GM21423 (cell line): ENCODE measurements around the gene ASPA.

ENCODE experiments used
- ATAC-seq: cut with Tn5 transposase; IDR thresholded peaks from one replicate; pipeline ENCODE4 v1.9.1; 2021; ENCODE audit warnings: mild to moderate bottlenecking, moderate library complexity; ENCODE audit not compliant: unreplicated experiment

Gene ASPA

GRCh38 chr17:3532859-3533142 is 57.0 kb downstream of the ASPA start:
- no peak for ATAC-seq

GRCh38 chr17:3533752-3534151 is 58.0 kb downstream of the ASPA start:
- ATAC-seq = no peak

- ATAC-seq = no peak
Observed at GRCh38 chr17:3534881-3535252, 59.1 kb downstream of the ASPA start.

DNA sequence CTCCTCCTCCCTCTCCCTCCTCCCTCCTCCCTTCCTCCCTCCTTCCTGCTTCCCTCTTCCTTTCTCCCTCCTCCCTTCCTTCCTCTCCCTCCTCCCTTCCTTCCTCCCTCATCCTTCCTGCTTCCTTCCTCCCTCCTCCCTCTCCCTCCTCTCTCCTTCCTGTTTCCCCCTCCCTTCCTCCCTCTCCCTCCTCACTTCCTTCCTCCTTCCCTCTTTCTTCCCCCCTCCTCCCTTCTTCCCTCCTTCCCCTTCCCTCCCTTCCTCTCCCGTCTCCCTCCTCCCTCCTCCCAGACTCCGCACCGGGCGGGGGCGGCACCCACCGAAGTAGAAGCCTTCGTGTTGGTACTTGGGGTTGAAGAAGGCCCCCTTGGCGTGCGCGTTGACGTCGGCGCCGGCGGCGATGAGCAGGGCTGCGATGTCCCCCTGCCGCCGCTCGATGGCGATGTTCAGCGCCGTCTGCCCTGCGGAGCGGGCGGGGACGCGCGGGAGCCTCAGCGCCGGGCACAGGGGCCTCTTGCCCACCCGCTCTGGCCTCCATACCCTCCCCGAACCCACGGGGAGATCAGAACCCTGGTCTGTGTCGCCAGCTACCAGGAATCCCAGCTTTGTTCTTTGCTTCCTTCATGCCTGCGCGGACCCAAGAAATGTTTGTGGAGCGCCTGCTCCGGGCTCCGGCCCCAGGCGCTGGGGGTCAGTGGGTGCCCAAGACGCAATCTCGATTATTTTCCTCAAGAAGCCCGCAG is 59.6 kb downstream of the ASPA start:
- no peak for ATAC-seq

GRCh38 chr17:3536716-3537115 is 60.9 kb downstream of the ASPA start:
- ATAC-seq = no peak

DNA sequence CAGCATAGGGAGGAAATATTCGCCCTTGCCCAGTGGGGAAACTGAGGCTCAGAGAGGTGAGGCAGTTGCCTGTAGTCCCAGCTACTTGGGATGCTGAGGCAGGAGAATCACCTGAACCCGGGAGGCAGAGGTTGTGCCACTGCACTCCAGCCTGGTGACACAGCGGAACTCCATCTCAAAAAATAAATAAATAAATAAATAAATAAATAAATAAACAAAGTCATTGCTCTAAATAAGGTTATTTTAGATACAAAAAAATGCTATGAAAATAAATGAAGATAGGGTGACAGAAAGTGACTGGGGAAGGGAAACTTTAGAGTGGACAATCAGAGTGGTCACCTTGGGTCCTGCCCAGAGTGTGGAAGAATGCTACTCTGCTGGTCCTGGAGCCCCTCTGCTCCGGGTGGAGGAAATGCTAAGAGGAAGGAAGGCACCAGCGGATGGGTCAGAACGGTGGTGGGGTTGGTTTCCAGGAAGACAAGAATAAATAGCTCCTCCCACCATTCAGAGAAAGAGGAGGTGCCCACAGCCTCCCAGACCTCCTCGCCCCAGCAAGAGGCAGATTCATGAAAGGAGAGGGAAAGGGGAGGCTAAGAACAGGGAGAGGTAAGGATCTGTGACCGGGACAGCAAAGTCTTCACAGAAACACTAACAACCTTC is 64.2 kb downstream of the ASPA start:
- no peak for ATAC-seq

- ATAC-seq = no peak
Observed at GRCh38 chr17:3542410-3543088, 66.8 kb downstream of the ASPA start.

DNA sequence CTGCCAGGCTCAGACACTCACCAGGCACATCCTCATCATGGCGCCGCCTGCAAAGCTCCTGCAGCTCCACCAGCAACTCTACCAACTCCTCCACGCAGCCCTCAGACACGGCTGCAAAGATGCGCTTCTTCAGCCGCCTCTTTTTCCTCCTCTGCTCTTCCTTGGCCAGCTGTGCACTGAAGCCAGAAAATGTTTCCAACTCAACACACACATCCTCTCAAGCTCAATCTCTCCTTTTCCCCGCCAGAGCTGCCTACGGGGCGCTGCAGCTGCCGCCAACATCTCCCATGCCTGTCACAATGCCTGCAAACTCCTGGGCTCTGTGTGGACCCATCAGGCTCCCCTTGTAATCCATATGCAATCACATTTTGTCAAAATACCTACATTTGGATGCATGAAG is 67.7 kb downstream of the ASPA start:
- no peak for ATAC-seq

DNA sequence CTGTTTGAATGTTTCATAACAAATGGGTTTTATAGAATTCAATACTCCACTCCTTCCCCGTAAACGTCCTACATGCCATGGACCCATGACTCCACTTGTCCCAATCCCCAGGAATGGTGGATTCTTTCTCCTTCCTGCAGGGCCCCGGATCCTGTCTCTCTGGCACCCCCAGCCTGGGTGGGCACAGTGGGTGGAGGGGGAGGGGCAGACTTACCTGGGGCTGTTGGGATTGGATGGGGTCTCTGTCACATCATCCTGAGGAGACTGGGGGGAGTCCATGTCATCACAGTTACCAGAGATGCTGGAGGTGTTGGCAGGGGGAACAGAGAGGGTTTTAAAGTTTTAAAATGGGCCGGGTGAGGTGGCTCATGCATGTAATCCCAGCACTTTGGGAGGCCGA is 68.6 kb downstream of the ASPA start:
- no peak for ATAC-seq

DNA sequence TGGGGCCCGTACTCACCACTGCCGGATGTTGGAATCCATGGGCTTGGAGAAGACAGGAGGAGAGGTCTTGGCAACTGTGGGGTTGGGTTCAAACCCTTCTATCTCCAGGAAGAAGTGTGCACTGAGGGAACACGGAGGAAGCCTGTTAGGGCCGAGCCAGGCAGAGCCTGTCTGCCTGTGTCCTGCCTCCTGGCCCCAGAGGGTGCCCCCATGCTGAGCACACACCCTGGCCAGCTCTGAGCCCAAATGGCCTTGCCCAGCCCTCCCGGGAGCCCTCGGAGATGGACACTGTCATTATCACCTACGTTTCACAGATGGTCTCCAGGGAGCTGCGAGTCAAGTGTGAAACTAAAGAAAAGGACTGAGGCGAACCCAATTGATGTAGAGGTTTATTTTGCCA is 69.4 kb downstream of the ASPA start:
- no peak for ATAC-seq

GRCh38 chr17:3546521-3546920 is 70.7 kb downstream of the ASPA start:
- no peak for ATAC-seq

DNA sequence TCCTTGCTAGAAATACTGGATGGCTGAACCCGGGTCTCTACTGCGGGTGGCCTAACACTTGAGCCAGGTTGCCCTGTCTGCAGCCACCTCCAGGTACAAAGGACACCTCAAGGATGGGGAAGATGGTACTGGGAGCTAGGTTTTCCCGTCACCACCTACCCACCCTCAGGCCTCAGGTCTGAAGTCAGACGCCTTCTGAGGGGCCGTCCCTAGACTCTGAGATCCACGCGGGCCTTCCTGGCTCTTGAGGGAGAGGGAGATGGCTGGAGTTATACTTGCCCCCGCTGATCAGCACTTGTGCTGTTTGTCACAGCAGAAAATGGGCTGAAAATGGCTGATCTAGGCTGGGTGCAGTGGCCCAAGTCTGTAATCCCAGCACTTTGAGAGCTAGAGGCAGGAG is 71.2 kb downstream of the ASPA start:
- ATAC-seq = no peak

DNA sequence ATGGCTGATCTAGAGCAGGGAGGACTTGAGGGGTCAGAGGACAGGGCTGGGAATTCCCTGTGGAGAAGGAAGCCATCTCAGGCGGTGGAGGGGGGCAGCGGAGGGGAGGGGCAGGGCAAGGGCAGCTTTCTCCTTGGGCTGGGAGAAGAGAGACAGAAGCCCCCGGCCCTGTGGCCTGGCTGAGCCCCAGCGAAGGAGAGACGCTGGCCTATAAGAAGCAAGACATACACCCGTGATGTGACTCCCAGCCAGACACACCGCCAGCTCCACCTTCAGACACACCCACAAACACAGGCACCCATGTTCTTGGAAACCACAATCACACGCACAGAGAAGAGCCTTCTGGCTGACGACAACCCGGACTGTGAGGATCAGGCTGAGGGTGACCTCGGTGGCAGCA is 71.8 kb downstream of the ASPA start:
- ATAC-seq = no peak

GRCh38 chr17:3549610-3550162 is 73.9 kb downstream of the ASPA start:
- ATAC-seq = no peak

- ATAC-seq = no peak
Observed at GRCh38 chr17:3551189-3551588, 75.4 kb downstream of the ASPA start.

GRCh38 chr17:3552916-3553315 is 77.1 kb downstream of the ASPA start:
- no peak for ATAC-seq
